Stromal cell of bone marrow (primary cell): ENCODE results near the gene HOXC4.
A peak's percentile ranks its signal among the peaks of the same experiment; 100 is the strongest.

Experiments used
- DNase-seq: peaks from one replicate; pipeline ENCODE4 v3.0.0-alpha.2; 2012; ENCODE audit warnings: low read depth

Gene HOXC4

DNA sequence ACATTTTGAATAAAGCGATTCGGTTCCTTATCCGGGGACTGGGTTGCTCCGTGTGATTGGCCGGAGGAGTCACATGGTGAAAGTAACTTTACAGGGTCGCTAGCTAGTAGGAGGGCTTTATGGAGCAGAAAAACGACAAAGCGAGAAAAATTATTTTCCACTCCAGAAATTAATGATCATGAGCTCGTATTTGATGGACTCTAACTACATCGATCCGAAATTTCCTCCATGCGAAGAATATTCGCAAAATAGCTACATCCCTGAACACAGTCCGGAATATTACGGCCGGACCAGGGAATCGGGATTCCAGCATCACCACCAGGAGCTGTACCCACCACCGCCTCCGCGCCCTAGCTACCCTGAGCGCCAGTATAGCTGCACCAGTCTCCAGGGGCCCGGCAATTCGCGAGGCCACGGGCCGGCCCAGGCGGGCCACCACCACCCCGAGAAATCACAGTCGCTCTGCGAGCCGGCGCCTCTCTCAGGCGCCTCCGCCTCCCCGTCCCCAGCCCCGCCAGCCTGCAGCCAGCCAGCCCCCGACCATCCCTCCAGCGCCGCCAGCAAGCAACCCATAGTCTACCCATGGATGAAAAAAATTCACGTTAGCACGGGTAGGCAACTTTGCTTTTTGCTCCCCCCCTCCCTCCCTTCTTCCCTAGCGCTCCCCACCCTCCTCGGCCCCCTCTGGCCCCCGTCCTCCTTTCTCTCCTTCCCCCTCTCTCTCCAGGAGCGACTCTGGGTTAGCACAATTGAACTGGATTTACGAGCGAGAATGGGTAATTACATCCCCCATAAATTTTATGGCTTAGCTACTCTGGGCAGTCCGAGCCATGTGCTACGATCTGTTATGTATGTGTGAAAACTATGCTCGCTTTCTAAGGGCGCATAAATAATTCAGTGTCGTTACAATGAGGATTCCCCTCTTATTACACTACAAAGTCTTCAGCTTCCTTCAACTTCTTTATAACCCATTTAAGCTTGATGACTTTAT is at the start of gene HOXC4:
HOXC4 (plus strand) TSS at position 85 of the 991 bp plus-strand sequence; CDS start at position 173, 88 bp downstream.
- no peak for DNase-seq

DNA sequence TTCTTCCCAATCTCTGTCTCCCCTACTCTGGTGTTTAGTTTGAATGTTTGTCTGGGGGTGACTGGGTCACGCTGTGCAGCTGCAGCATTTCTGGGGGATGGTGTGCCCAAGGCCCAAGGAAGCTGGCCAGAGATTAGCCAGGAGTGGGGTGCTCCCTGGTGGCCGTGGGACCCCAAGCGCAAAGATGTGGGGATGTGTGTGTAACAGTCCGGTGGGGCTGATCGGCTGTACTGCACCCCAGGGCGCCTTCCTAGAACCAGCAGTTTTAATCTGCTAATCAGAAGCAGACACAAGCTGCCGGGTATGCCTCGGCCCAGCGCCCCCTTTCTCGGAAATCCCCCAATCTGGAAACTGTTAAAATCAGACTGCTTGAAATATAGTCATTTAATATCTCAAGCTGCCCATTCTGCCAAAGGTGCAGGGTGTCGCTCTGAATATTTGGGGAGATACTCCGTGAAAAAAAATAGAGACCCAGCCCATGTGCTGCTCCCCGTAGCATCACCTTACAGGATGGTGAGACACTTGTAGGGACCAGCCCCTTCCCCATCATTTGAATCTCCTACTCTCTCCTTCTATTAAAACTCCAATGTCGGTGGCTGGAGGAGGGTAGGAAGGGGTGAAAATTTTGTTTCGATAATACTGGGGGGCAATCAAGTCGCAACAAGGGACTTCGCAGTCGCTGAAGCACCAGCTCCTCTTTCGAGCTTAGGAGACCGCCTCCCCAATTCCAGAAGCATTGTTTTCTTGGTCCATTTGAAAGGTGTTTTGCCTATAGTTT is 49.4 kb upstream of the HOXC4 start:
- no peak for DNase-seq

DNA sequence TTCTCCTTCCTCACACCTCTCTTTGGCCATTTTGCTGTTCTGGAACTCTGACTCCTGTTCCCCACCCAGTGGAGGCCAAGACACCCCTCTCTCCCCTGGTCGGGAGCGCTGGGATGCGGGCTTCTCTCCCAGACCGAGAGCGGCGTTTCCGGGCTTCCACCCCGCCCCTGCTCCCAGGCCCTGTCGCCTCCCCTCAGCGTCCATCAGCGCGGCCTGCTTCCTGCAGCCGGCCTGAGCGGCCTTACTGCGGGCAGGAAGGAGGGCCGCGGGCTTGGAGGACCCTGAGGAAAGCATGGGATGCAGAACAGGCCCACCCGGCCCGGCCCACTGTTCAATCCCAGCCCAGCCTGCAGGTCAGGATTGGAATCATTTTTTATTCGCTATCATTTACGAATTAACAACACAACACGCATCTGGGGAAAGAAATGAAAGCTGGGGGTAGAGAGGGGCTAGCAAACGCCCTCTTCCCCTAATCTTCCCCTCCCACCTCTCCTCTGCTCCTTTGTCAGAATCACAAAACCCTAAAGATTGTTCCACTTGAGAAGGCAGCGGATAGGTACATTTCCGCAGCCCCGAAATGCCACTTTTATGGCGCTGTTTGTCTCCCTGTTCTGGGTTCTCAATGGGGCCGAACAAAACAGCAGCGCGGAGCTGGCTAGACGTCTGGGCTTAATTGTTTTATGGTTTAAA is 48.6 kb upstream of the HOXC4 start:
- DNase-seq = no peak

DNA sequence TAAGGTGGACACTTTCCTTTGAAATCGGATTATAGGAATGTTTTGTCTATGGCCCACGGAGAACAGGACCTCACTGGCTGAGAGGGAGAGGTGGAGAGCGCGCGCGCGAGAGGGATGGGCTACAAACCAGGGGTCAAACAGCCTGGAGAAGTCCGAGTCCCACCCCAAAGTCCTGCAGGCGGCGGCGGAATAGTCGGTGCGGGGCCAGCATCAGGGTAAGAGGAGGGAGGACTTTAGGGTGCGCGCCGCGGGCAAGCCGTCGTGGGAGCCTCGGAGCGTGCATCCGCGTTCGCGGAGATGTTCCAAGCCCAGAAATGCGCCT is 48.1 kb upstream of the HOXC4 start:
- DNase-seq = no peak

DNA sequence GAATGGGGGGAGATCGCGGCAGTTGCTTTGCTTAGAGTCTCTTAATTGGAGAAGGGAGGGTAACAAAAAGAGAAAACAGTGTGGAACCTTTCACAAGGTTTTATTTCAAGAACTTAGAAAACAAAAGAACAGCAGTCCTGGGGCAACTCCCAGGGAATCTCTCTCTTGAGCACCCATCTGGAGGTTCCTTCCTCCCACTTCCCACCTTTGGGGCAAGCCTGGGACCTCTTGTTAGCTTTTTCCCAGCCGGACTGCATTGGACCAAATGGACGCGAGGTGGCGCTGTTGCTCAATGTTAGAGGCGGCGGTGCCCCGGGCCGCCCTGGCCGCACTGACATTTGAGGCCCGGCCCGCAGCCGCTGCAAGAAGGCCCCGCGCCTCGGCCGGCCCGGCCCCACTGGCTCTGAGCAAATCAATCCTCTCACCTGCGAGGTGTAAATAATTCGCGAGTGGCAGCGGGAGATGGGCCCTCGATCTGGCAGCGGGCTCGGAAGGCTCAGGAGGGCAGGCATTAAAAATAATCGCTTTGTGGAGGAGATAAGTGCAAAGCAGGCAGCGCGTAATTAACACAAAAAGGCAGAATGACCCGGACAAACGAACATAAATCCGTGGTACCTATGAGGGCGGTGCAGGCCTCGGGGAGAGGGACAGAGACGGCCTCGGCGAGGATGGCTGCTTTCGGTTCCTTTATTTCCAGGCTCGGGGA is 47.6 kb upstream of the HOXC4 start:
- peak; percentile 77 for DNase-seq

DNA sequence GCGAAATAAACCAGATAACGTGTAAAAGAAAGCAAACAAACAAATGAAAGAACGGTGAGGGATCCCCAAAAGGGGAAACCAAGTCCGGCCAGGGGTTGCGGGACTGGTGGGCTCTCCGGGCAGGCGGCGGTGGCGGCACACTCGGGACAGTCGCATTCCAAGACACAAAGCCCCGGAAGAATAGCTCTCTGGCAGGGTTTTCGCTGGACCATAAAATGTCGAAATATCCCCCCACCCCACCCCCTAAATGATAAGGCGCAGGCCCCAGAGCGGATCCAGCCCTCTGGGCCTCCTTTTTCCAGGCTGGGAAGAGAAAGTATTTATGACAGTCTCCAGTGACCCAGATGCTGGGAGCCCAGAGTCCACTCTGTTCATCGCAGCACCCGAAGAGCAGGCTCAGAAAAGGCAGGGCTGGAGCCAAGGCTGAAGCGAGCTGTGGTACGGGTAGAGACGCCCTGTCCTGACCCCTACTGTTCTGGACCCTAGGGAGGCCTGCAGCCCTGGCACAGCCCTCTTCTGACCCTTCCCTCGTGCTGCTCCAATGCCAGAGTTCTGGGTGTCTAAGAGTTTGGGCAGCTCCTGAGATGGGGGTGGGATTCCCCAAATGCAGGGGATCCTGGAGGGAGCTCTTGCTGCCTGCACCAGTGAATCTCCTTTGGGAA is 46.9 kb upstream of the HOXC4 start:
- DNase-seq = no peak

DNA sequence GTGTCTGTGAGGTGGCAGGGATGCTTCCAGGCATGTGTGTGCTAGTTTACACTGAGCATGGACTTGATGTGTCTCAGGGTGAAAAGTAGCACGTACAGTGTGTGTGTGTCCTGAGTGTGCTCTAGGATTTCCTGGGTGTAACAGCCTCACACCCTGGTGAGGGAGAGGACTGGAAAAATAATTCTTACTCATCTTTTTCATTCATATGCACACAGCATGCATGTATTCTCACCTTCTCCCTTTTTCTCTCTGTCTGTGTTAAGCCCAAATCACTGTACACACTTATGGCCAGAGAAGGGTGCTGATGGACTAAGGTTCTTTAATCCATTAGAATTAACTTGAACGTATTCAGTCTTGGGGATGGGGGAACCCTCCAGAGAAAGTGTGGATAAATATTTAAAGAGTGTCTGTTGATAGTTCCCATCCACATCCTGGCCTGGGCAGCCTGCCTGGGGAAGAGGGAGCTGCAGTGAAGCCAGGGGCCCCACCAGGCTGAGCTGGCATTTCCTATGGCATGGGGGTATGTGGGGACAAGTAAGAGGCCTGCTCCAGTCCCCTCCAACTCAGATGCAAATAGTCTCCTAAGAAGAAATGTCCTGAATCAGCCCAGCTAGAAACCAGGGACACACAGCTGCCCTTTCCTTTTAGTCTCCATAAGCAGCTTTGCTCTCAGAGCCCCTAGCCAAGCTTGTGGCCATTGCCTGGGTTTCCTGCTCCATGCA is 45.9 kb upstream of the HOXC4 start:
- no peak for DNase-seq

DNA sequence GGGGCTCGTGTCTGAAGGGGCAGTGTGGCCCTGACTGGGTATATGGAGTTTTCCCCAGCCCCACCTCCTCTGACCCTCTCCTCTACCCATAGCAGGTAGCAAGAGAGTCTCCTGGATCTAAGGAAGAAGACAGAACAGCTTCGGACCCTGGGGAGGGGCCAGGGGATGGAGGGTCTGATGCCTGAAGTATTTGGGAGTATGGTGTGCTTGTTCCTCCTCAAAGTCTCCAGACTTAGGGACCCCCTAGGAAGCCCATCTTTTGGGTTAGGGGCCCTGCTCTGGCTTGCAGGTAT is 45.4 kb upstream of the HOXC4 start:
- DNase-seq = no peak

DNA sequence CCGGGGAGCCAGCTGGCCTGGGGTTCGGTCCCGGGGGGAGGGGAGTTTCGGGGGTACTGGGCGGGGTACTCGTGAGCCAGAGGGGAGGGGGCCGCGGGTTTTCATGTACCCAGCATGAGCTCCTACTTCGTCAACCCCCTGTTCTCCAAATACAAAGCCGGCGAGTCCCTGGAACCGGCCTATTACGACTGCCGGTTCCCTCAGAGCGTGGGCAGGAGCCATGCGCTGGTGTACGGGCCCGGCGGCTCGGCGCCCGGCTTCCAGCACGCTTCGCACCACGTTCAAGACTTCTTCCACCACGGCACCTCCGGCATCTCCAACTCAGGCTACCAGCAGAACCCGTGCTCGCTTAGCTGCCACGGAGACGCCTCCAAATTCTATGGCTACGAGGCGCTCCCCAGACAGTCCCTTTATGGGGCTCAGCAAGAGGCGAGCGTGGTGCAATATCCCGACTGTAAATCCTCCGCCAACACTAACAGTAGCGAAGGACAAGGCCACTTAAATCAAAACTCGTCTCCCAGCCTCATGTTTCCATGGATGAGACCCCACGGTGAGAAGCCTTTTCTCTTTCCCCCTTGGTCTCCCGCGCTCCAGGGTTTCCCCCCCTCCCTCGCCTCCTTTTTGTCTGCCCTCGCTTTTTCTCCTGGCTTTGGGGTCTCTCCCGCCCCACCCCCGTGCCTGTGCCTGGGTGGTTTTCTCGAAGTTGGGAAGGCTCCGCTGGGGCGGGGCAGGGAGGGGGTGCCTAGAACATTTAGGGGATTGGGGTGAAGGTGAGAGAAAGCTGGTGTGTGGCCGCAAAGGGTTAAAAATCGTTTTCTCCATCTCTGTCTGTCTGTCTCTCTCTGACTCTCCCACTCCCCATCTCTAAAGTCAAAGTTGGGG is 44.2 kb upstream of the HOXC4 start:
- no peak for DNase-seq

DNA sequence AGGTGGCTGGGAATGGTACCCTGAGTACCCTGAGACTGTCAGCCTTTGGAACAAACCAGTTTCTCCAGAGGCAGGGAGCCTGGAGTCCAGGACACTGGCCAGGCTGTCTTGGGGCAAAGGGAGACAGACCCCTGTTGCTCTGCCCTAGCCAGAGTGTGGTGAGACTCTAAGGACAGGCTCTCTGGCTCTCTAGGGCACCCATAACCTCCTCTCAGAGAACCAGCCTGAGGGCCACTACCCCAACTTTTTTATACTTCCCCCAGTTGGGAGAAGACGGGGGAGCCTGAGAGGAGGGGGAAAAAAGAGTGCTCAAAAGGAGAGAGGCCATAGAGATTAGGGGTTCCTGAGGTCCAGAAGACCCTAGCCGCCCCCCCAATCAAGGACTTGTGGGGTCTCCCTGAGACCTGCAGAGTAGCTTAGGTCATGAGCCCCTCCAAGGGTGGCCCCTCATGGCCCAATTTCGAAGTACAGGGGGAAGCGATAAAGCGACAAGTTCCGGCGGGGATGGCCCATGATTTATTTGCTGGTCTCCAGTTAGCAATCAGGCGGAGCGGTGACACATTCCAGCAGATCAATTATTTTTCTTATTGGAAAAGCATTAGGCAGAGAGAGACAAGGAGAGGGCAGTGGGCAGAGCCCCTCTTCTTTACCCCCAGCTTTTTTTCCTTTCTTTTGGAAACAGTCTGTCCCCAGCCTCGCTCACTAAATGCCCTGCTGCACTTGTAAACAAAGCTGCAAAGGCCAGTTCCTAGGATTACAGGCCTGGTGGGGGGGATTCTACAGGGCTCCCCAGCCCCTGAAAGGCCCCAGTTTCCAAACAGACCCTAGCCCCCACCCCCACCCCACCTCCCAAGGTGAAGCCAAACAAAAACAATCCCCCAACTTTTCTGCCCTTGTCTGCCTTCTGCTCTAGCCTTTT is 43.3 kb upstream of the HOXC4 start:
- DNase-seq = no peak

DNA sequence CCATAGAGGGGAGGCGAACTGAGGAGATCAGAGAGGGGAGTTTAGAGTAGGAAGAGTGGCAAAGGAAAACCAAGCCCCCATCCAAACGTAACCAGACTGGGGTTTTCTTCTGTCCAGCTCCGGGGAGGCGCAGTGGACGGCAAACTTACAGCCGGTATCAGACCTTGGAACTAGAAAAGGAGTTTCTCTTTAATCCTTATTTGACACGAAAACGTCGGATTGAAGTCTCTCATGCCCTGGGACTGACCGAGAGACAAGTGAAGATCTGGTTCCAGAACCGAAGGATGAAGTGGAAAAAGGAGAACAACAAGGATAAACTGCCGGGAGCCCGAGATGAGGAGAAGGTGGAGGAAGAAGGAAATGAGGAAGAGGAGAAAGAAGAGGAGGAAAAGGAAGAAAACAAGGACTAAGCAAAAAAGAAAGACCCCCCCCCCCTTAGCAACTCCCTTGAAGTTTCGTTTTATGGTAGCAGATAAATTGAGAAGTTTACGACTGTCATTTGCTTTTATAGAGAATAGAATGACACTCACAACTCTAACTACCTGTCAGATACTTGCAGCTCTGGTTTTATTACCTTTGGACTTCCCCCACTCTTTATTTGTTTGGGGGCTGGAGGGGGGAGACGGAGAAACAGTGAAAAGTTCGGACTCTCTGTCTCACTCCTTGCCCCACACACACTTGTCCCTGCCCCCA is 42.5 kb upstream of the HOXC4 start:
- DNase-seq = no peak

DNA sequence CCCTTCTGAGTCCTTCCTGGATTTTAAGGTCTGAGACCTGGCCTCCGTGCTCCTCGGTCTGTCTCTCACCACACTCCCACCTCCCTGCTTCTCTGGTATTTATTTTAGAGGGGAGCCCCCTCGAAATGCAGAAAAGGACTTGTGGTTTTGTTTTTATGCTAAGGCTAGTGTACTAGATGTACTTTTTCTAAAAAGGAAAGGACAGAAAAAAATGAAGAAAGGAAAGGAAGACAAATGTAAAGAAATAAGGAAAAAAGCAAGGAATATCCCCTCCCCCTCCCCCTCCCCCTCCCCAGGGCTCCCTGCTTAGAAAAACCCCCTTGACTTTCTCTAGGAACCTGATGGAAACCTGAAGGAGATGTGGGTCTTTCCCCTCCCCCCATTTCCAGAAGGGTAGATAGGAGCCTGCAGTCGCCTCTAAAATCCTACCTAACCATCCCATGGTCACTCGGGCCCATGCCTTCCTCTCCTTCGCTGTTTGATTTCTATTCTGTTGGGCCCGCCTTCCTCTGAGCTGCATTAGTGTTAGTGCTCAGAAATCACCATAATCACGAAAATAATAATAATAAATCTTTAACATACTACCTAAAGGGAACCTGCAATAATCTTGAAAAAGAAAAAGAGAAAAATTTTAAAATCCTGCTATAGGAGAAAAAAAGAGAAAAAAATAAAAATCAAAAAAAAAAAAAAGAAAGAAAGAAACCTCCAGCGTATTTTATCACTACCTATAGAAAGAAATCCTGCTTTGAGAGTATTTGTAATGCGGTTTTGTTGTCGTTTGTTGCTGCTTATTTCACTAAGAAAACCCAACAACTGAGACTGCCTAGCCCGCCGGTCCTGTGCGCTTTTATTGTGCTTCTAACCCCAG is 41.7 kb upstream of the HOXC4 start:
- DNase-seq = no peak

DNA sequence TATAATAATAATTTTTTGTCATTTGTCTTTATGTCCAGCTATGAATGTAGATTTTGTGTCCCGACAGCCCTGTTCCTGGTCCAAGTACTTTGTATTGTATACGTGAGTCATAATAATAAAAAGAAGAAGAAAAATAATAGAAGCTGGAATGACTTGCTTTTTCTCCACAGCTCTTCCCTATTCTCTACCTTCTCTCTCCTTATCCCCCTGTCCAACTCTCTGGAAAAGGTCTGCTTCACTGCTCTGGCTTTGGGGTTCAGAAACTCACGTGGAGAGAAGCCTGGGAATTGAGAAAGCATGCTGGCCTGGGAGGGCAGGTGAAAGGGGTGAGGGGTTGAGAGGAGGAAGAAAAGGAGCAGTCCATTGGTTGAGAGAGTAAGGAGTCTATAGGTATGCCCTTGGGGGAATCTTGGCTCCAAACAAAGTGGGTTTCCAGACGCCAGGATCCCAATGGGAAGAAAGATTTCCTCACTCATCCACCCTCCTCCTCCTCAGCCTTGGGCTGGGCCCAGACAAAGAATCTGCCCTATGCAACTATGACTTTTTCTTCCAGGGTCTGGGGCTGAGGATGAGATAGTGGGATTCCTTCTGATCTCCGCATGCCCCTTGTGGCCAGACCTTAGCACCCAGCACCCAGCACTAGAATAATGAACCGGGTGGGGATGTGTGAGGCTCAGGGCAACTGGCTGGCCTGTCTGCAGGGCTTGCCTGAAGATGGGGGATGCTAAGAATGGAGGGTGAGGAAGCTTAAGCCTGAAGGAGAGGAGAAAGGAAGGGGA is 40.8 kb upstream of the HOXC4 start:
- no peak for DNase-seq

DNA sequence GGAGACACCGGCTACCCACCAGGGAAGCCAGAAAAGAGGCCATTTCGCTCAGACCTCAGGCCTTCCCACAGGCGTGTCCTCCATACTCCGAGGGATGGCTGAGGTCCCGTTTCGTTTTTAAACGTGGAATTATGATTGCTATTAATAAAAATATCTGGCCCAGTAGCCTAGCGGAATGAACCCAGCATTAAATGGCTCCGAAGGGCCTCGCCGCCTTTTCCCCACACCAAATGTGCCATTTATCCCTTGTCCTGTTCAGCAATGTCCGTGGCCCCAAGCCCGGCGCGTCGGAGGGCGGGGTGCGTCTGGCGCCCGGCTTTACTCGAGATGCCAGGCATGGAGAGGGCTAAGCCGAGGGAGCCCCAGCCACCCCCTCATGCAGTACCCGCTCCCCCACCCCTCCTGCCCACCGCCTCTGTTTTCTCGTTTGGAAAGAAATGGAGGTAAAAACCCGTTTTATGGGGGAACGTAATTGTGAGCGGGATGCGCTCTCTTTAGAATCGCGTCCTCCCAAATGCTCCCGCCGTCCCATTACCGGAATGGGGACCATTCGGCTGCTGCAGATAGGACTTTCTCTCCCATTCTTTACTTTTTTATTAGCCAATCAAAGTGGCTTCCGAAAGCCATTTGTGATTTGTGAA is 39.1 kb upstream of the HOXC4 start:
- no peak for DNase-seq

DNA sequence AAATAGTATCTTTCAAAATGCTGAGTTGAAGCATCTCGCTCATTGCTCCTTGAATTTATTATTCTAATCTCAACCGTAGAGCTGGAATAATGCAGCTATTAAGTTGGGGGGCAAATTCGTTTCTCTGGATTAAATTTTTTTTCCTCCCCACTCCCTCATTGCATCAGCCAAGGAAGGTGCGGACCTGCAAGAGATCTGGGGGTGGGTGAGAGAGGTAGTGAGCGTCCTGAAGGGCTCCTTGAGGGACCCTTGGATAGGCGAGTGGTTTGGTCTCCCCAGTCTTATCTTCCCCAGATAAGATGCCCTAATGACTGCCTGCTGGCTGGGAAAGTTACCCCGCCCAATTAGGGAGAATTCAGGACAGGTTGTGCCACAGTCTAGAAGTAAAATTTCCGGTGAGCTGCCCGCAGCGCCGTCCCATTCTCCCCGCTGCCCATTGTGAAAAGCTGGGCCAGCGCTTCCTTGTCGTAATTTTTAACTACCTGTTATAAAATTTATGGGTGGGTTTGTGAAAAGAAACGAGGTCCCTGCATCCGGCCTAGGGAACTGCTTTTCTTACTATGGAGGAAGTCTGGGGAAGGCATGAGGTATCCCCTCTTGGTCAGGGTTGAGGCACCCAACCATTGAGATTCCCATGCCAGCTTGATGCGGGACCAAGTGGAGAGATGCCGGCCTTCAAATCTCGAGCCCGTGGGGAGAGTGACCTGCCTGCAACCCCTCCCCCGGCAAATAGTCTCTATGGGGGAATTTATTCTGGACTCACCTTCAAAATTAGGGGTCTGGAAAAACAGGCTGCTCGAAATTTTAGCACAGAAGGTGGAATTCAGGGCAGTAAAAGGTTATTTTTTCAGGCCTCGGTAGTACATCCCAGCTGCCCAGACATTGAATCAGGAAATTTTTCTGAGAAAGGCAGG is 38.4 kb upstream of the HOXC4 start:
- DNase-seq = no peak
